Neutrophil (primary cell): ENCODE measurements around the gene AGL.
A peak's percentile ranks its signal among the peaks of the same experiment; 100 is the strongest.

Experiments
- H3K27ac ChIP-seq: fragments of 200-600 bp; sonication (generic); 2 replicates; pipeline ENCODE4 v1.5.1; 2016; ENCODE audit warnings: mild to moderate bottlenecking, moderate library complexity
- H3K27me3 ChIP-seq: fragments of 200-600 bp; sonication (generic); 2 replicates; pipeline ENCODE4 v1.6.0; 2016; ENCODE audit warnings: mild to moderate bottlenecking
- H3K36me3 ChIP-seq: fragments of 200-600 bp; sonication (generic); 2 replicates; pipeline ENCODE4 v1.5.1; 2017
- H3K4me1 ChIP-seq, 2 experiments: fragments of 200-600 bp in 1 of 2; sonication (generic) in 1 of 2; 1 replicate in 1 of 2; 2 replicates in 1 of 2; pipeline versions ENCODE4 v1.5.1 to v1.6.1; 2013 to 2016; ENCODE audit warnings: low read depth in 1 of 2, low read length in 1 of 2, mild to moderate bottlenecking in 1 of 2, moderate library complexity in 1 of 2; ENCODE audit not compliant: control insufficient read depth in 1 of 2, insufficient read depth in 1 of 2
- H3K4me3 ChIP-seq, 2 experiments: fragments of 200-600 bp in 1 of 2; sonication (generic) in 1 of 2; 1 replicate in 1 of 2; 2 replicates in 1 of 2; pipeline ENCODE4 v1.5.1; 2013 to 2016; ENCODE audit warnings: low read depth in 1 of 2, low read length in 1 of 2, mild to moderate bottlenecking in 1 of 2, moderate library complexity in 1 of 2
- H3K9me3 ChIP-seq: fragments of 200-600 bp; sonication (generic); 2 replicates; pipeline ENCODE4 v1.5.1; 2016
- TF ChIP-seq, protein P1 (sequence below): fragments of 200-600 bp; sonication (generic); IDR thresholded peaks from 2 replicates; pipeline ENCODE4 v1.5.1; 2016; ENCODE audit warnings: antibody characterized with exemption

Gene AGL

DNA sequence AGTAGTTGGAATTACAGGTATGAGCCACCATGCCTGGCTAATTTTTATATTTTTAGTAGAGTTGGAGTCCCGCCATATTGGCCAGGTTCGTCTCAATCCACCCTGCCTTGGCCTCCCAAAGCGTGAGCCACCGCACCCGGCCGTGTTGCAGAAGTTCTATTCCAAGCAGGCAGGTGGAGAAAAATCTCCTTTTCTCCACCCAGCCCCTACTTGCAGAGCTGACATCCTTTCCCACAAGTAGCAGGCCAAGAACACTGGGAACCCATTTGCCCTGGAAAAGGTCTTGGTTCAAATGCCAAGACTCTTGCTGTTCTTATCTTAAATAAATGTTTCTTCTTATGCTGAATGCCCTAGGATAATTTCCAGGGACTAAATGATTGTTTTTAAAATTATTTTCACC lies 17.5 kb downstream of the AGL start:
- Histone ChIP-seq H3K9me3 (no peaks in the 10 kb centered on the region), H3K4me1 (peaks cover 9 to 15% of the 10 kb centered on the region in 2 experiments), H3K27ac (no peak overlapping the region), H3K36me3 (peaks cover 45% of the 10 kb centered on the region), H3K4me3 (no peak overlapping the region), H3K27me3 (no peaks in the 10 kb centered on the region)
- TF ChIP-seq, protein P1, sequence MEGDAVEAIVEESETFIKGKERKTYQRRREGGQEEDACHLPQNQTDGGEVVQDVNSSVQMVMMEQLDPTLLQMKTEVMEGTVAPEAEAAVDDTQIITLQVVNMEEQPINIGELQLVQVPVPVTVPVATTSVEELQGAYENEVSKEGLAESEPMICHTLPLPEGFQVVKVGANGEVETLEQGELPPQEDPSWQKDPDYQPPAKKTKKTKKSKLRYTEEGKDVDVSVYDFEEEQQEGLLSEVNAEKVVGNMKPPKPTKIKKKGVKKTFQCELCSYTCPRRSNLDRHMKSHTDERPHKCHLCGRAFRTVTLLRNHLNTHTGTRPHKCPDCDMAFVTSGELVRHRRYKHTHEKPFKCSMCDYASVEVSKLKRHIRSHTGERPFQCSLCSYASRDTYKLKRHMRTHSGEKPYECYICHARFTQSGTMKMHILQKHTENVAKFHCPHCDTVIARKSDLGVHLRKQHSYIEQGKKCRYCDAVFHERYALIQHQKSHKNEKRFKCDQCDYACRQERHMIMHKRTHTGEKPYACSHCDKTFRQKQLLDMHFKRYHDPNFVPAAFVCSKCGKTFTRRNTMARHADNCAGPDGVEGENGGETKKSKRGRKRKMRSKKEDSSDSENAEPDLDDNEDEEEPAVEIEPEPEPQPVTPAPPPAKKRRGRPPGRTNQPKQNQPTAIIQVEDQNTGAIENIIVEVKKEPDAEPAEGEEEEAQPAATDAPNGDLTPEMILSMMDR, result no peak

DNA sequence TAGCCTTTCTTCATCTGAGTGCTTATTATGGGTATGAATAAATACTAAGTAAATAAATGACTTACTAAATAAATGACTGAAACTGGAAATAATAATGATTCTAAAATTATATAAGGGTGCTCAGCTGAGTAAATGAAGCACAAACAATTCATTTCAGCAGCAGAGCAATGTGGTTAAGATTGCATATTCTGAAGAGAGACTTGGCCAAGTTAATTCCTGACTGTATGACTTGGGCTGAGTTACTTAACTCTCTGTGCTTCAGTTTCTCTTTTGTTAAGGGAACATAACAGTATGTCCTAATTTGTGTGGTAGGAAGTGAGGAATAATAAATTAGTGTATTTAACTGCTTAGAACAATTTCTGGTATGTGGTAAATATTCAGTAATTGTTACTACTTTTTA lies 19.1 kb downstream of the AGL start:
- H3K27me3 ChIP-seq, result no peaks in the 10 kb centered on the region
- peaks cover 32% of the 10 kb centered on the region for H3K36me3 ChIP-seq
- peaks cover 9 to 15% of the 10 kb centered on the region in 2 experiments for H3K4me1 ChIP-seq
- H3K9me3 ChIP-seq, result no peaks in the 10 kb centered on the region
- TF ChIP-seq, protein P1, result no peak
- H3K4me3 ChIP-seq, result no peak overlapping the region
- H3K27ac ChIP-seq, result peak overlapping the region; percentile 74

DNA sequence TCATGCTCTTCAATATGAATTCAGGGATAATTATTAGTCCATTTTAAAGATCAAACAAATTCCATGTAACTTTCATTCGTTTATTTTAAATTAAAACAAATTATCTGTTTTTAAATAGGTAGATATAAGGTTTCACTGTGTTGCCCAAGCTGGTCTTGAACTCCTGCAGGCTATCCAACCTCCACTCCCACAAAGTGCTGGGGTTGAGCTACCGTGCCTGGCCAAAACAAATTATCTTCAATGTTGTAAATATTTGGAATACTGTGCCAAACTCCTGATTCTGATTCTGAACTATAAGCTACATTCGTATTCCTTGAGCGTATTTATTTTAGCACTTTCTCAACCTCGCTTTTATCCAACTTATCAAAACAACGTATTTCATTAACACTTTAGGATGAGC lies 19.6 kb downstream of the AGL start:
- H3K9me3 ChIP-seq, result no peaks in the 10 kb centered on the region
- H3K4me3 ChIP-seq, result no peak overlapping the region
- H3K27me3 ChIP-seq, result no peaks in the 10 kb centered on the region
- peaks cover 32% of the 10 kb centered on the region for H3K36me3 ChIP-seq
- peak overlapping the region; percentile 74 for H3K27ac ChIP-seq
- TF ChIP-seq, protein P1, result no peak
- peaks cover 9 to 15% of the 10 kb centered on the region in 2 experiments for H3K4me1 ChIP-seq

DNA sequence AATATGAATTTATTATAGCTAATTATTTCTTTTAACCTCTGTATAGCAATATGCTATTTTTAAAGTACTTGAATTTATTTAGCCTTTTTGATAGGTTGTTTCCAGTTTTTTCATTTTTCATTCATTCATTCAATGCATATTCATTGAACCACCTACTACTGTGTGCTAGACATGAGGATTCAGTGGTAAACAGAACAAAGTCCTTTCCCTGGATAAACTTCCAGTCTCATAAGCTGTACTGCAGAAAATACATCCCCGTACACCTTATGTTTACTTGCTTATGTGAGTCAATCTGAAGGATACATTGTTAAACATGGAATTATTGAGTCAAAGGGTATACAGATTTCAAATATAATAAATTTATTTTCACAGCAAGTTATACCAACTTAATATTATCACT lies 21.9 kb downstream of the AGL start:
- Histone ChIP-seq H3K4me1 (peaks cover 9 to 15% of the 10 kb centered on the region in 2 experiments), H3K27ac (no peak overlapping the region), H3K9me3 (no peaks in the 10 kb centered on the region), H3K4me3 (no peak overlapping the region), H3K27me3 (no peaks in the 10 kb centered on the region), H3K36me3 (peaks cover 45% of the 10 kb centered on the region)
- TF ChIP-seq, protein P1, result no peak

DNA sequence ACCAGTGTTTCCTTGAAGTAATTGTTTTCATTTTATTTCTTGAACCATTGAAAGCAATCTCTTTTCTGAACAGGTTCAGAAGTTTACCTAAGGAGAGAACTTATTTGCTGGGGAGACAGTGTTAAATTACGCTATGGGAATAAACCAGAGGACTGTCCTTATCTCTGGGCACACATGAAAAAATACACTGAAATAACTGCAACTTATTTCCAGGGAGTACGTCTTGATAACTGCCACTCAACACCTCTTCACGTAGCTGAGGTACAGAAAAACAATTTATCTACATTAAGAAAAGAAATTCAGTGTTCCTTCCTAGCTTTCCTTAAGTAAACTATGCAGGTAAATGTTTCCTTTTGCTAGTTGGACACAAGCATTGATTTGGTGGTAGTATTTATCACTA lies 27.4 kb downstream of the AGL start:
- TF ChIP-seq, protein P1, result no peak
- H3K4me3 ChIP-seq, result no peak overlapping the region
- no peaks in the 10 kb centered on the region for H3K9me3 ChIP-seq
- H3K4me1 ChIP-seq, result no peaks in the 10 kb centered on the region
- no peaks in the 10 kb centered on the region for H3K27me3 ChIP-seq
- H3K36me3 ChIP-seq, result peaks cover 72% of the 10 kb centered on the region
- no peak overlapping the region for H3K27ac ChIP-seq

DNA sequence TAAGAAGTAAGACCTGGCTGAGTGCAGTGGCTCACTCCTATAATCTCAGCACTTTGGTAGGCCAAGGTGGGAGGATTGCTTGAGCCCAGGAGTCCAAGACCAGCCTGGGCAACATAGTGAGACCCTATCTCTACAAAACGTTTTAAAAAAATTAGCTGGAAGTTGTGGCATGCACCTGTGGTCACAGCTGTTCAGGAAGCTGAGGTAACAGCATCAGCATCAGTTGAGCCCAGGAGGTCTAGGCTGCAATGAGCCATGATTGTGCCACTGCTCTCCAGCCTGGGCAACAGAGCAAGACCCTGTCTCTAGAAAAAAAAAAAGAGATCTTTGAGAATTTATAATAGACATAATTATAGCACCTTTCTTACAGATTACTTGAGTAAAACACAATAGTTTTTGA lies 36.0 kb downstream of the AGL start:
- H3K4me1 ChIP-seq, result no peaks in the 10 kb centered on the region
- no peaks in the 10 kb centered on the region for H3K27me3 ChIP-seq
- H3K4me3 ChIP-seq, result no peak overlapping the region
- no peaks in the 10 kb centered on the region for H3K9me3 ChIP-seq
- TF ChIP-seq, protein P1, result no peak
- H3K27ac ChIP-seq, result no peak overlapping the region
- peaks cover 92% of the 10 kb centered on the region for H3K36me3 ChIP-seq
